AG09309 (cell line): ENCODE data around the gene ZNF148.

Source experiments
- DNase-seq: peaks from one replicate; pipeline ENCODE4 v3.0.0-alpha.2; 2010; ENCODE audit warnings: low read depth
- H3K4me3 ChIP-seq: 2 replicates; pipeline ENCODE4 v1.5.1; 2011; ENCODE audit warnings: mild to moderate bottlenecking, low read depth, low read length, moderate library complexity; ENCODE audit not compliant: control insufficient read depth
- TF ChIP-seq, protein P1 (sequence below): IDR thresholded peaks from 2 replicates; pipeline ENCODE4 v1.5.1; 2011; ENCODE audit warnings: mild to moderate bottlenecking, low read depth, low read length, inconsistent platforms; ENCODE audit not compliant: insufficient read depth, control insufficient read depth; ENCODE audit errors: missing control alignments

ZNF148 gene

DNA sequence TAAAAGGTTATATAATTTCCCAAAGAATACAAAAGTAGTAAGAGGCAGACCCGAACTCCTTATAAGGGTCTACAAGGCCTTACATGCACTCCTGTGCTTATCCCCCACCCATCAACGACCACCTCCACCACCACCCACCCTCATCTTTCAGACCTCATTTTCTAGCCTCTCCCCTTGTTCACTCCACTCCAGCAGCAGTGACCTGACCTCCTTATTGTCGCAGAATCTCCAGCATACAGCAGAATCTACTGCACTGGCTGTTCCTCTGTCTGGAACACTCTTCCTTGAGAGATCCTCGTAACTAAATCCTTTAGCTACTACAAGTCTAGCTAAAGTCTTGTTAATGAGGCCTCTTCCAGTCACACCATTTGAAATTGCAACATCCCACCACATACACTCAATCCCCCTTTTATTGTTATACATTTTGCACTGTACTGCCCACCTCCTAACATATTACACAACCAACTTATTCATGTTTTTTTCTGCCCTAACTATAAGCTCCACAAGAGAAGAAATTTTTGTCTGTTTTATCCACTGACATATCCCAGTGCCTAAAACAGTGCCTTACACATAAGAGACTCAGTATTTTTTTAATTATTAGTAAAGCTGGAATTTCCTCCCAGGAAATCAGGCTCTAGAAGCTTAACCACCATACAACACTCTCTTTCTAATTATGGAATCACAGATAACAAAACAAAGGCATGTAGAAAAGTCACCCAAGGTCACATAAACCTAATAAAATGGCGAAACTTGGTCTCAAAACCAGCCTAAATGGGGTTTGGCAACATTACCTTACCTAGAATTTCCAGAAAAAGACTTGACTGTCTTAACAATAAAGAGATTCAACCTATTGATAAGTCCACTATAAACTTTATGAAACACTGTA lies 40.2 kb downstream of the ZNF148 start:
- H3K4me3 ChIP-seq = no peak overlapping the region
- TF ChIP-seq, protein P1, sequence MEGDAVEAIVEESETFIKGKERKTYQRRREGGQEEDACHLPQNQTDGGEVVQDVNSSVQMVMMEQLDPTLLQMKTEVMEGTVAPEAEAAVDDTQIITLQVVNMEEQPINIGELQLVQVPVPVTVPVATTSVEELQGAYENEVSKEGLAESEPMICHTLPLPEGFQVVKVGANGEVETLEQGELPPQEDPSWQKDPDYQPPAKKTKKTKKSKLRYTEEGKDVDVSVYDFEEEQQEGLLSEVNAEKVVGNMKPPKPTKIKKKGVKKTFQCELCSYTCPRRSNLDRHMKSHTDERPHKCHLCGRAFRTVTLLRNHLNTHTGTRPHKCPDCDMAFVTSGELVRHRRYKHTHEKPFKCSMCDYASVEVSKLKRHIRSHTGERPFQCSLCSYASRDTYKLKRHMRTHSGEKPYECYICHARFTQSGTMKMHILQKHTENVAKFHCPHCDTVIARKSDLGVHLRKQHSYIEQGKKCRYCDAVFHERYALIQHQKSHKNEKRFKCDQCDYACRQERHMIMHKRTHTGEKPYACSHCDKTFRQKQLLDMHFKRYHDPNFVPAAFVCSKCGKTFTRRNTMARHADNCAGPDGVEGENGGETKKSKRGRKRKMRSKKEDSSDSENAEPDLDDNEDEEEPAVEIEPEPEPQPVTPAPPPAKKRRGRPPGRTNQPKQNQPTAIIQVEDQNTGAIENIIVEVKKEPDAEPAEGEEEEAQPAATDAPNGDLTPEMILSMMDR = no peak
- no peak for DNase-seq

DNA sequence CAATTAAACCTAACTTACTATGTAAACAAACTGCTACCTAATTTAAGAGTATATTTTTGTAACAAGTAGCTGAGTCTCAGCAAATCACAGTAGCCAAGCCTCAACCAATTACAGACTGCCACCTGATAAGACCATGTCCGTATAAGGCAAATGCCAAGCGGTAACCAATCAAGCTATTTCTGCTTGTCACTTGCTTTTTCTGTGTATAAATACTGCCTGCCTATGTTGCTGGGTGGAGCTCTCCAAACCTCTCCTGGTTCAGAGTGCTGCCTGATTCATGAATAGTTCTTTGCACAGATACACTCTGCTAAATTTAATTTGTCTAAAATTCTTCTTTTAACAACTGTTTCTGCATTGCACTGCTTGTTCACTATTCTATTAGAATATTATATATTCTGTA lies 42.6 kb downstream of the ZNF148 start:
- H3K4me3 ChIP-seq = no peak overlapping the region
- DNase-seq = no peak
- TF ChIP-seq, protein P1 = no peak

- TF ChIP-seq, protein P1 = no peak
- H3K4me3 ChIP-seq = no peak overlapping the region
- no peak for DNase-seq
Measured at GRCh38 chr3:125331243-125331642, 43.9 kb downstream of the ZNF148 start.

DNA sequence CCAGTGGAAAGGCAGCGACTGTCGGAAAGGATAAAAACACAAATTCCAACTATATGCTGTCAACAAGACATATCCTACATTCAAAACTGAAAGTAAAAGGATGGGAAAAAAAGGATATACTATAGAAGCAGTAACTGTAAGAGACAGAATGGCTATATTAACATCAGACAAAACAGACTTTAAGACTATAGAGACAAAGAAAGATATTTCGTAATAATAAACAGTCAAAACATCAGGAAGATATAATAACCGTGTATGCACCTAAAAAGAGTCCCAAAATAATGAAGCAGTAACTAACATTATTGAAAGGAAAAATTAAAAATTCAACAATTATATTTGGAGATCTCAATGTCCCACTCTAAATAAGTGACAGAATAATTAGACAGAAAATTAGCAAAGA lies 48.2 kb downstream of the ZNF148 start:
- TF ChIP-seq, protein P1 = no peak
- H3K4me3 ChIP-seq = no peak overlapping the region
- no peak for DNase-seq

- no peak for DNase-seq
- TF ChIP-seq, protein P1 = no peak
- no peak overlapping the region for H3K4me3 ChIP-seq
Measured at GRCh38 chr3:125325746-125326145, 49.4 kb downstream of the ZNF148 start.

DNA sequence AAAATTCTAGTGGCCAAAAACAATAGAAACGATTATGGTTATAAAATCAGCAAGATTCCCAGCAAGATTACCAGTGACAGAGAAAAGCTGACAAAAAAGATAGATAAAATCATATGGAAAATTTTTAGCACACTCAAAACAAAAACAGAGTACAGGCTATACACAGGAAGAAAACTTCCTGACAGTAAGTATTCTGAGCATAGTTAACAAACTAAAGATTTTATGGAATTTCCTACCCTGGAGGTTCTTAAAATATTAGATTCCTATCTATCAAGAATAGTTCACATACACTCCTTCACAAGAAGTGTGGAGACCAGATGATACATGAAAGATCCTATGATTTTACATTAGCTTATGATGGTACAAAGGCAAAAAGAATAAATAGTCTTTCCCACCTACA lies 50.8 kb downstream of the ZNF148 start:
- no peak overlapping the region for H3K4me3 ChIP-seq
- TF ChIP-seq, protein P1 = no peak
- DNase-seq = no peak
